ENCODE results near the gene RNU11.

The RNU11 gene

DNA sequence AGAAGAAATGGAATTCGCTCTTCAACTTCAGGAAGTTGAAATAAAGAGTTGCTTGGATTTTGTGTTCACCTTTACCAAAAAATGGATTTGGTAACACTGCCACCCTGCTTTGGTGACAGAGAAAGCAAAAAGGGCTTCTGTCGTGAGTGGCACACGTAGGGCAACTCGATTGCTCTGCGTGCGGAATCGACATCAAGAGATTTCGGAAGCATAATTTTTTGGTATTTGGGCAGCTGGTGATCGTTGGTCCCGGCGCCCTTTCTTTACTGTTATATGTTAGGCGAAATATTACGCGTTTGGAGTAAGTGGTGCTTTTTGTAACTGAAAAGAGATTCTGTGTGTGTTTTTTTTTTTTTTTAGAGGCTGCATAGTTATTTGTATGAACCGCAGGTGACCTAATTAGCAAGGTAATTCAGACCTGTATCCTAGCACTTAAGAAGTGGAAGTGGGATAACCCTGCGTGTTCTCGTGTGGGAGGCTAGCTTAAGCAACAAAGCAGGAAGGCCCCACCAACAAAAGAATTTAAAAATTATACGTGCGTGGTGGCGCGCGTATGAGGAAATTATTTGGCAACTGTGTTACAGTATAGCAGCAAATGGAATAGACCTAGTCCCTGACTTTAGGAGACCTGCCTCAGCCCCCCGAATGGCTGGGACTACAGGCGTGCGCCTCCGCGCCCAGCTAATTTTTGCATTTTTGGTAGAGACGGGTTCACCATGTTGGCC lies at the start of gene RNU11:
Gene RNU11, plus strand, starts transcription at position 127 of the 725 bp plus-strand sequence.
- H3K4me1 ChIP-seq (ENCODE audit: low read depth, poor library complexity, severe bottlenecking): peaks cover 39% of the 10 kb centered on the region
- H4K20me1 ChIP-seq (ENCODE audit: insufficient read depth): no peaks in the 10 kb centered on the region
- peak within 1 kb of the TSS; percentile 81 for H3K4me3 ChIP-seq (IDR thresholded peaks at IDR 0.05; ENCODE audit: insufficient read depth, low read depth, low read length)
- peak within 1 kb of the TSS; percentile 94 for H3K27ac ChIP-seq
- no peaks in the 10 kb centered on the region for H3K36me3 ChIP-seq (ENCODE audit: insufficient read depth)
- peak within 1 kb of the TSS; percentile 86 for H3K9ac ChIP-seq
- H3K4me2 ChIP-seq: peak within 1 kb of the TSS; percentile 66
- peaks cover 8% of the 10 kb centered on the region; the same call in 1 of the 2 replicates for H3K79me2 ChIP-seq (ENCODE audit: insufficient read depth, low read depth)
- no peaks in the 10 kb centered on the region for H3K27me3 ChIP-seq (ENCODE audit: insufficient read depth, low read depth)
- peak within 1 kb of the TSS; percentile 38 for H2AFZ ChIP-seq (ENCODE audit: low read depth)
- TF ChIP-seq, protein P1, sequence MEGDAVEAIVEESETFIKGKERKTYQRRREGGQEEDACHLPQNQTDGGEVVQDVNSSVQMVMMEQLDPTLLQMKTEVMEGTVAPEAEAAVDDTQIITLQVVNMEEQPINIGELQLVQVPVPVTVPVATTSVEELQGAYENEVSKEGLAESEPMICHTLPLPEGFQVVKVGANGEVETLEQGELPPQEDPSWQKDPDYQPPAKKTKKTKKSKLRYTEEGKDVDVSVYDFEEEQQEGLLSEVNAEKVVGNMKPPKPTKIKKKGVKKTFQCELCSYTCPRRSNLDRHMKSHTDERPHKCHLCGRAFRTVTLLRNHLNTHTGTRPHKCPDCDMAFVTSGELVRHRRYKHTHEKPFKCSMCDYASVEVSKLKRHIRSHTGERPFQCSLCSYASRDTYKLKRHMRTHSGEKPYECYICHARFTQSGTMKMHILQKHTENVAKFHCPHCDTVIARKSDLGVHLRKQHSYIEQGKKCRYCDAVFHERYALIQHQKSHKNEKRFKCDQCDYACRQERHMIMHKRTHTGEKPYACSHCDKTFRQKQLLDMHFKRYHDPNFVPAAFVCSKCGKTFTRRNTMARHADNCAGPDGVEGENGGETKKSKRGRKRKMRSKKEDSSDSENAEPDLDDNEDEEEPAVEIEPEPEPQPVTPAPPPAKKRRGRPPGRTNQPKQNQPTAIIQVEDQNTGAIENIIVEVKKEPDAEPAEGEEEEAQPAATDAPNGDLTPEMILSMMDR (conservative IDR thresholded peaks at IDR 0.05; ENCODE audit: low read depth, low read length): 0 out of 2 replicates have a peak, but pooled peaks have one; percentile 19

DNA sequence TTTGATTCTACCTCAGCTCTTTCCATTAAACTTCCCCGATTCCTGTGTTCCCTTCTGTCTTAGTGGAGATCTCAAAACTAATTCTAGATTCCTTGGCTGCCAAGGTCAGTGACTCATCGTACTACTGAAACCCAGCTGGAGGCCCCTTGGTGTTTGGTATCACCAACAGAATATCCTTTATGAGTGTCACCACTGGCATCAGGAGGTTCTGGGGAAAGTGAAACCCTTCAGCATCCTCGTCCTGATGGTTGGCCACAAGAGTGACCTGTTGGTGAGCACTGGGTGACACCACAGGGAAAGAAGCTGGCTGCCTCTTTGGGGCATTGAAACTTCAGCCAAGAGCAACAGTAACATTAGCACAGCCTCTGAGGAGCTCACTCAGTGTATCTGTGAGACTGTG lies 46.7 kb upstream of the RNU11 start:
- no peak overlapping the region for H2AFZ ChIP-seq (ENCODE audit: low read depth)
- H3K36me3 ChIP-seq (ENCODE audit: insufficient read depth): no peaks in the 10 kb centered on the region
- H3K9ac ChIP-seq: peak overlapping the region; percentile 35; the same call in 1 of the 2 replicates
- no peaks in the 10 kb centered on the region for H4K20me1 ChIP-seq (ENCODE audit: insufficient read depth)
- H3K27ac ChIP-seq: peak overlapping the region; percentile 87
- no peaks in the 10 kb centered on the region for H3K27me3 ChIP-seq (ENCODE audit: insufficient read depth, low read depth)
- TF ChIP-seq, protein P1 (conservative IDR thresholded peaks at IDR 0.05; ENCODE audit: low read depth, low read length): no peak
- H3K4me1 ChIP-seq (ENCODE audit: low read depth, poor library complexity, severe bottlenecking): peaks cover 82% of the 10 kb centered on the region
- H3K4me3 ChIP-seq (IDR thresholded peaks at IDR 0.05; ENCODE audit: insufficient read depth, low read depth, low read length): no peak overlapping the region
- H3K79me2 ChIP-seq (ENCODE audit: insufficient read depth, low read depth): no peaks in the 10 kb centered on the region
- peak overlapping the region; percentile 81 for H3K4me2 ChIP-seq

DNA sequence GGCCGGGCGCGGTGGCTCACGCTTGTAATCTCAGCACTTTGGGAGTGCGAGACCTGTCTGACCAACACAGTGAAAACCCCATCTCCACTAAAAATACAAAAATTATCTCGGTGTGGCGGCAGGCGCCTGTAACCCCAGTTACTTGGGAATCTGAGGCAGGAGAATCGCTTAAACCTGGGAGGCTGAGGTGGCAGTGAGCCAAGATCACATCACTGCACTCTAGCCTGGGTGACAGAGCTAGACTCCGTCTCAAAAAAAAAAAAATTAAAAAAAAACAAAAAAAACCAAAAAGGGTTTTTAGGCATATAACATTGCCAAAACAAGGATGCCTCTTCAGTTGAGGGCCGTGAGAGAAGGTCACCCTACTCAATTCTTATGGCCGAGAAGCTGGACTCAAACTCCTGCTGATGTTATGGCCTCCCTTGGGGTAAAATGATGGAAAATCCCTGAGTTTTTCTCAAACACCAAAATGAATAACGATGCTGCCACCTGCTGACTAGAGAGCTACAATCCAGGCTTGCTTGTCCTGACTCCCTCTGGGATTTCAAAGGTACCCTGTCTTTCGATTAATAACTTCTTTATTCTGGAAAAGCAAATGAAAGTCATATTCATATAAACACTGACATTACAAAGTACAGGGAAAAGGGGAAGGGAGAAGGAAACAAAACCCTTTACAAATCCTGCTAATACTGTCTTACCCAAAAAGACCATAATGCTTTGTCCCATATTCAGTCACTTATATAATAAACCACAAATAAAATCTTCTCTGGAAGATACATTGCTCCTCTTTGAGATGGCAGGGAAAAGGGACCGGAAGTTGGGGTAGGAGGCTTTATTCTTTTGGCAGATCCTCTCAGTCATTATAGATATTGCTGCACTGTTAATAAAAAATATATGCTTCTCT lies 45.6 kb upstream of the RNU11 start:
- Histone ChIP-seq H3K36me3 (ENCODE audit: insufficient read depth) (no peaks in the 10 kb centered on the region), H3K4me2 (peak overlapping the region; percentile 81), H2AFZ (ENCODE audit: low read depth) (no peak overlapping the region), H3K4me1 (ENCODE audit: low read depth, poor library complexity, severe bottlenecking) (peaks cover 85% of the 10 kb centered on the region), H3K9ac (no peak overlapping the region; the same call in 1 of the 2 replicates), H3K4me3 (IDR thresholded peaks at IDR 0.05; ENCODE audit: insufficient read depth, low read depth, low read length) (no peak overlapping the region), H3K27me3 (ENCODE audit: insufficient read depth, low read depth) (no peaks in the 10 kb centered on the region), H3K27ac (peak overlapping the region; percentile 87), H3K79me2 (ENCODE audit: insufficient read depth, low read depth) (no peaks in the 10 kb centered on the region), H4K20me1 (ENCODE audit: insufficient read depth) (no peaks in the 10 kb centered on the region)
- TF ChIP-seq, protein P1 (conservative IDR thresholded peaks at IDR 0.05; ENCODE audit: low read depth, low read length): peak; percentile 86

DNA sequence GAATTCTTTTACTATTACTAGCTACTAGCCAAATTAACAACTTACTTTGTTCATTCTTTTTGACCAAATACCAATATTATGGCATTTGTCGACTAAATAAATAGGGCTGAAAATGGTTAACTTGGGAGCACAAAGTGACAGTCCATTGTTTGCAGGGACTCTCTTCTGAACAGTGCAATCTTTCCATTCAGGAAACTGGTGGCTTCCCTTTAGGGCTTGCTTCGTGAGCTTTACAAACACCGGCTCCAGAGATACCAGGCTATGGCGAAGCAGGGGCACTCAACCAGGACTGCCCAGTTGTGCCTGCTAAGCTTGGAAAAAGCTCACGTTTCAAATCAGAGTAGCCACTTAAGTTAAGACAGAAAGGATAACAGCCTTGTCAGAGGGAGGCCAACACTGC lies 44.0 kb upstream of the RNU11 start:
- Histone ChIP-seq H3K27me3 (ENCODE audit: insufficient read depth, low read depth) (no peaks in the 10 kb centered on the region), H3K4me3 (IDR thresholded peaks at IDR 0.05; ENCODE audit: insufficient read depth, low read depth, low read length) (no peak overlapping the region), H3K9ac (no peak overlapping the region), H3K79me2 (ENCODE audit: insufficient read depth, low read depth) (no peaks in the 10 kb centered on the region), H4K20me1 (ENCODE audit: insufficient read depth) (no peaks in the 10 kb centered on the region), H3K4me1 (ENCODE audit: low read depth, poor library complexity, severe bottlenecking) (peaks cover 73% of the 10 kb centered on the region), H3K27ac (no peak overlapping the region), H3K4me2 (no peak overlapping the region), H3K36me3 (ENCODE audit: insufficient read depth) (no peaks in the 10 kb centered on the region), H2AFZ (ENCODE audit: low read depth) (no peak overlapping the region)
- TF ChIP-seq, protein P1 (conservative IDR thresholded peaks at IDR 0.05; ENCODE audit: low read depth, low read length): no peak

All from KMS-11 (cell line).